Measurements from ENCODE around the gene RPS6KA5.
A peak's percentile ranks its signal among the peaks of the same experiment; 100 is the strongest.
"Not testable (repeated sequence)": the region's sequence is repeated elsewhere in the genome, so short reads cannot be mapped to it uniquely, and the experiment has no call there.

The RPS6KA5 gene

DNA sequence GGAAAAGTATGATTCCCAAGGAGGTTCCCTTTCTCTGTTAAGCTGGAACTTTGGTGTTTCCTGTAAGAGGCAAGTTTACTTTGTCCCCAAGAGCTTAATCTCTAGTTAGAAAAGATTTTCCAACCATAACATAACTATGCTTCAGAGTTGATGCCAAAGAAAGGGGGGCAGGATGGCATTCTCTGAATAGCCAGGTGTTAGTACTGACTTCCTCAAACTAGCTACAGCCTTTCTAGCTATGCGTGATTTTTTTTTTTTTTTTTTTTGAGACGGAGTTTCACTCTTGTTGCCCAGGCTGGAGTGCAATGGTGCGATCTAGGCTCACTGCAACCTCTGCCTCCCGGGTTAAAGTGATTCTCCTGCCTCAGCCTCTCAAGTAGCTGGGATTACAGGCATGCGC lies 204.3 kb downstream of the RPS6KA5 start:
- DNase-seq: not testable (repeated sequence)

DNA sequence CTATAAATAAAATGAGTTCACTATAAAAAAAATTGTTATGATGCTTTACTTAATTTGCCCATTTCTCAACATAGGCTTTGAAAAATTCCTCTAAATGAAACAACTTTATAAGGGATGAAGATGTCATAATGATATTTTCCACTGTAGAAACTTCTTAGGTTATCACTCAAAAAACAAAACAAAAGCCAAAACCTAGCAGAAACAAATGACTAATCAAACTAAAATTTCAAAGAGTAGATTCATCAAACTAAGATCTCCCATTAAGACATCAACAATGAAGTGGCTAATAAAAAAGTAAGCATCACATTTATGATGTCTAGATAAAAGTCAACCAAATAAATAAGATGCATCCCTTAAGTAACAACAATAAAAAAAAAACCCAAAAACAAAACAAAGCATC lies 207.3 kb downstream of the RPS6KA5 start:
- DNase-seq: no peak

DNA sequence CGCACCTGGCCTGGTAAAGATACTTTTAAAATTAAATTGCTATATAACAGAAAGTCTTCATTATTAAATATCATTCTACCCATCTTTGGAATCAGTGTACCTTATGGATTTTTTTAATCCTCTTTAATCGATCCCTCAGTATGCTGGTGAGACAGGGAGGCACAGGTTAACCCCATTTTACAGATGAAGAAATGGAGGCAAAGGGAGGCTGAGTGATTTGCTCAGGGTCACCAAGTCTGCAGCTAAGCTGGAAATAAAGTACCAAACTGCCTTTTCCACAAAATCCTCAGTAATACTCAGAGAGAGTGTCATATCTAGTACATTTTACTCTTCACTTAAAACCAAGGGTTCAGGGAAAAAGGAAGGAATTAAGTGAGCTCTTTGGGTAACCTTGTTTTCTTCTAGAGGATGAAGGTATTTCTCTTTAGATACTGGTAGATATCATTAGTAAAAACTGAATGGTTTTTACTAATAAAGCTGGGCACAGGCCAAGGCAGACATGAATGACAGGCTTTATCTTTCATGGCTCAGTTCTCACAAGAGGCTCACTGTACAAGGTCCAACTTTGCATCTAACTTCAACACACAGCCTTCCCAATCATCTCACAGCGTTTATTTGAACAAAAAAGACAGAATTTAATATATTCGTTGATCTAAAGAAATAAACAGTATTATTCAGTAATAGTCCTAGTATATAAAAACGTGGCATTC lies 209.0 kb downstream of the RPS6KA5 start:
- DNase-seq: no peak

DNA sequence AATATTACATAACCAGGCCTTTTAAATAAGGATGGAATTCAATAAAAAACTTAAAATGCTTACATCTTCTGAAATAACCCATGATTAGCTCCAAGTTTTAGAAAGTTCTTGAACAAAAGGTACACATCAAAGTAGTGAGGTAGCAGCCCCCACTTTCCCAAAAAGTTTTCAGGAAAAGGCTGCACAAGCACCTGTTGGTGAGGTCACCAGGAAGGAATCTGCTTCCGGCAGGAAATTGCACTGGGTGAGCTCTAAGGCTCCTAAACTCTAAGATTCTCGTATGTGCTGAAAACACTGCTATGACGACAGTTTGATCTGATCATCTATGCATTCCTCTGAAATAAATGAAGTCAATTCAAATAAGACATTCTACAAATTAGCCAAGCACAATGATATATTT lies 210.0 kb downstream of the RPS6KA5 start:
- no peak for DNase-seq

GRCh38 chr14:90849787-90850444 lies 210.5 kb downstream of the RPS6KA5 start:
- no peak for DNase-seq

- no peak for DNase-seq
Measured at GRCh38 chr14:90848944-90849731, 211.3 kb downstream of the RPS6KA5 start.

DNA sequence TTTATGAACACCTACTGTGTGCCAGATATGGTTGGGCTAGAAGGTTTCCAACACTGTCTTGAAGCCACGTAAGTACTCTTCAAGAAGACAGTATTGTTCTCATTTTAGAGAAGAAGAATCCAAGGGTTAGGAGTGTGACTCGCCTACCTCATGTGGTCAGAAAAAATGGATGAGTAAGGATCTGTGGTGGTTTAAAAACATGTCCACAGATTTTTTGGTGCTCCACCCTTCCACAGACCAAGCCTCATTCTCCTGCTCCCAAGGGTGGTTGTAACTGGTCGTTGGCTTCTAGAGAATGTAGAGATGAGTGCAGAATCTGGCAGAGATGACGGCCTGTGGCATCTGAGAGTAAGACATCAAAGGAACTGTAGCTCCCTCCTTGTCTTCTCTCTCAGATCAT lies 213.9 kb downstream of the RPS6KA5 start:
- no peak for DNase-seq

- no peak for DNase-seq
Measured at GRCh38 chr14:90844321-90844720, 216.1 kb downstream of the RPS6KA5 start.

- no peak for DNase-seq
Measured at GRCh38 chr14:90842726-90843125, 217.7 kb downstream of the RPS6KA5 start.

GRCh38 chr14:90840667-90841066 lies 219.8 kb downstream of the RPS6KA5 start:
- DNase-seq: not testable (repeated sequence)

DNA sequence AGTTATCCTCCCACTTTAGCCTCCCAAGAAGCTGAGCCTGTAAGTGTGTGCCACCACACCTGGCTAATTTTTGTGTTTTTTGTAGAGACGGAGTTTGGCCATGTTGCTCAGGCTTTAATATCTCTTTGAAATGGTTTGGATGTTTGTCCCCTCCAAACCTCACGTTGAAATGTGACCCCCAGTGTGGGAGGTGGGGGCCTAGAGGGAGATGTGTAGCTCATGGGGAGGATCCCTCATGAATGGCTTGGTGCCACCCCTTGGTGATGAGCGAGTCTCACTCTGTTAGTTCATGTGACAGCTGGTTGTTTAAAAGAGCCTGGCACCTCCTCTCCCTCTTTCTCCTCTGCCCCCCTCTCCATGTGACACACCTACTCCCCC lies 220.6 kb downstream of the RPS6KA5 start:
- DNase-seq: no peak

- no peak for DNase-seq
Measured at GRCh38 chr14:90839024-90839888, 221.2 kb downstream of the RPS6KA5 start.

DNA sequence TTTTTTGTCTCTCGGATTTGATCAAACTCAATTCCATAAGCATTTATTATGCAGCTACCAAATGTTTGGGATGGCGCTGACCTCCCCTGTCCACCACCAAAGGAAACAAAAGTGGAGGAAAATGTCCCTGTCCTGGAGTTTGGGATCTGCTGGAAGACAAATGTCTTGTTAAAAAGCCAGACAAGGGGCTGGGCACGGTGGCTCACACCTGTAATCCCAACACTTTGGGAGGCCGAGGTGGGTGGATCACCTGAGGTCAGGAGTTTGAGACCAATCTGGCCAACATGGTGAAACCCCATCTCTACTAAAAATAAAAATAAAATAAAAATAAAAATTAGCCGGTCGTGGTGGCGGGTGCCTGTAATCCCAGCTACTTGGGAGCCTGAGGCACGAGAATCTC lies 221.9 kb downstream of the RPS6KA5 start:
- DNase-seq: not testable (repeated sequence)

DNA sequence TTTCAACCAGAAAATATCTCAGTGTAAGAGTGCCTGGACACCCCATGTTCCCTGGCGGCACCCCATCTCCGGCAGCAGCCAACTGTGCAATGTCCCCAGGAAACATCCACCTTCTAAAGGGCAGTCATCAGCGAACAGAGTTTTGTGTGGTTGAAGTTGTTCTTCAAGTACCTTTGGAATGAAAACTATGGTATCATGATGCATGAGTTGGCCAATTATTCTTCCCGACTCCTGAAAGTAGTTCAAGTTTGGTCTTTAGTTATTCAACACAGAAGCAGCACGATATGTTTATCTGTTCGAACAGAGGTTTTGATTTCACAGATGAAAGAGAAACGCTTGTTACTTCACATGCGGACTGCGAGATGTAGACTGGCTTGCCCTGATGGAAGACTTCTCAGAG lies 223.1 kb downstream of the RPS6KA5 start:
- no peak for DNase-seq

DNA sequence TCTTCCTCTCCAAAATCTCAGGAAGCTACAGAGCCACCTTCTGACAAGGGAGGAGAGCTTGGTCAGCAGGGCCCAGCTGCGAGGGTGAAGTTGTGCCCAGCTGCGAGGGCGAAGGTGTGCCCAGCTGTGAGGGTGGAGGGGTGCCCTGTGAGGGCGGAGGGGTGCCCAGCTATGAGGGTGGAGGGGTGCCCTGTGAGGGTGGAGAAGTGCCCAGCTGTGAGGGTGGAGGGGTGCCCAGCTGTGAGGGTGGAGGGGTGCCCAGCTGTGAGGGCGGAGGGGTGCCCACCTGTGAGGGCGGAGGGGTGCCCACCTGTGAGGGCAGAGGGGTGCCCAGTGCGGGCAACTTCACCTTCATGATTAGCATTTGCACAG lies 223.8 kb downstream of the RPS6KA5 start:
- no peak for DNase-seq

DNA sequence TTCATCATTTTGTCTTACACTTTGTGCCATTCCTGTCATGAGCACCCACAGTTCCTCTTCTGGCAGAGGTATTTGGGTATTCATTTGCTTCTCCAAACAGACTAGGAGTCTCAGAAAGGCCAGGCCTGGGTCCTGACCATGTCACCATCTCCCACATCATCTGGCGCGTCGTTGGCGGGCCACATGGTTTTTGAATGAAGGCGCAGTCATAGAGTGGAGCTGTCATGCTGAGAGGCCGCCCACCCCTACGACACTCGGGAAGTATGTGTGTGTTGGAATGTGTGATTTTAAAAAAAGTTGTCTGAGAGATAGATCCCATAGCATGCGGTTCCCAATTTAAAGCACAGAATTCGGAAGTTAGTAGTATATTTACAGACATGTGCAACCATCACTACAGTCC lies 228.6 kb downstream of the RPS6KA5 start:
- DNase-seq: no peak

DNA sequence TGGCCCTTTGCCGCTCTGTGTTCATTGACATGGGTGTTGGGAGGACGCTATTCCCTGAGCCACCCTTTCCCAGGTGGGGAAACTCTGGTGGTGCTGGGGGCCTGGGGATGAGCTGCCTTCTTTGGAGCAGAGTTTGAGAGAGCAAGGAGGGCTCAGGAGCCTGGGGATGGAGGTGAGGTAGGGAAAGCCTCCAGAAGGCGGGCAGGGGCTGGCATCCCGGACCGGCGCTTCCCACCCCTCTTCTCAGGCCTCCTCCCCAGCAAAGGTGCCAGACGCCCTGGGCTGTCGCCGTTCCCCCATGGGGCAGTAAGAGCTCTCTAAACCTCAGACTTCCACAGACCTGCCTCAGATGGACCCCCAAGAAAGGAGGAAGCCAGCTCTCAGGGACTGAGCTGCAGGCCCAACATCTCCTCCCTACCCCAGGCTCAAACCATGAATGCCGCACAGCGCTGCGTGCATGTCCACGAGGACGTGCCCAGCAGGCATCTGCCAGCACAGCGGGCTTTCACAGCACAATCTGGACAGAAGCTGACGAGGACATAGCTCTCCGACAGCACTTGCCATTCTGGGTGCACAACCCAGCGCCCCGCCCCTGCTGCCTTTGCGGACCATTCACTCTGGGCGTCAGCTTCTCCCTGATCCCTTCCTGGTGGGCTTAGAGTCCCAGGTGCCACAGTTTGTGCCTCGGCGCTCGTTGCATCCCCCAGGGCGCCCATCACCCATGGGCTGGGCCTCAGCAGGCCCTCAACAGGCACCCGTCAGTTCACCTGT lies 229.3 kb downstream of the RPS6KA5 start:
- no peak for DNase-seq

DNA sequence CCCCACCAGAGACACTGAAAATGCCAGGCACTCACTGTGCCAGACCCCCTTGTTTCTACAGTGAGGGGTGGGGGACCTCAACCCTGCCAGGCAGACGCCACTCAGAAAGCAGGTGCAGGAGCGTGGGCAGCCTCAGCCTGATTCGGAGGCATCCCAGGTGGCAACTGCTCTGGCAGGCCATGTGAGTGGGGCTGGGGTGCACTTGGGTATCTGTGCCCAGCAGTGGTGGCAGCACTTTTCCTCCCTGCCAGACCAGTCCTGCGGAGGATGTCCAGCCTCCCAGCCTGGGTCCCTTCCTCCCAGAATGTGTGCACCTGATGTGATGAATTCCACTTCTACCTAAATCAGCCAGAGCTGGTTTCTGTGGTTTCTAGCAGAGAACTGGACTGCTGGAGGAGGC lies 230.8 kb downstream of the RPS6KA5 start:
- no peak for DNase-seq

DNA sequence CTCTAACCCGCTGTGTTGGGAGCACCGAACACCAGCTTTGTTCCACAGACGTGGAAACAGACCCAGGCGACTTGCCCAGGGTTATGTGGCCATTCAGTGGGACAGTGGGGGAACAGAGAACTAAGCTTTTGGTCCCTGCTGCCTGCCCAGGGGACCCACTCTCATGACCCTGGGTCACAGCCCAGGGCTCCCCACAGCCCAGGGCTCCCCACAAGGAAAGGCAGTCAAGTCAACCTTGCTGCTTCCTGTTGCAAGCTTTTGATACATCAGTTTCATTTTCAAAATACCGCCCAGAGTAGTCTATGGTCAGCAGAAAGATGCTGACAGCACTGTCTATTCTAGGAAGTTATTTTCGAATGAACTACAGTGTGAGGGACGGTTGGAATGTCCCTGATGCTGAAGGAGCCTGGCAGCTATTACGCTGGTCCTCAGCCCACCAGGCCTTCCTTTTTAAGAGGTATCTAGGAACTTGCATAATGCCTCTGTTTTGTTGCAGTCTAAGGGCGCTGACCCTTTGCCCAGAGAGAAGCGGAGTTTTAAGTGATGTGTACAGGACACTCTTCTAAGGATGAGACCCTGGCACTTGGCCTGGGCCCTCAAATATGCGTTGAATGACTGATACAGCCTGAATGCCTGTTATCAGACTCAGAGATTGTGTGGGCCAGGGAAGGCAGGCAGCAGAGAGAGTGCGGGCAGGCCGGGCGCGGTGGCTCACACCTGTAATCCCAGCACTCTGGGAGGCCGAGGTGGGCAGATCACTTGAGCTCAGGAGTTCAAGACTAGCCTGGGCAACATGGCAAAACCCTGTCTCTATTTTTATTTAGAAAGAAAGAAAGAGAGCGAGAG lies 231.6 kb downstream of the RPS6KA5 start:
- no peak for DNase-seq

- DNase-seq: peak; percentile 85
Measured at GRCh38 chr14:90827919-90828610, 232.4 kb downstream of the RPS6KA5 start.

DNA sequence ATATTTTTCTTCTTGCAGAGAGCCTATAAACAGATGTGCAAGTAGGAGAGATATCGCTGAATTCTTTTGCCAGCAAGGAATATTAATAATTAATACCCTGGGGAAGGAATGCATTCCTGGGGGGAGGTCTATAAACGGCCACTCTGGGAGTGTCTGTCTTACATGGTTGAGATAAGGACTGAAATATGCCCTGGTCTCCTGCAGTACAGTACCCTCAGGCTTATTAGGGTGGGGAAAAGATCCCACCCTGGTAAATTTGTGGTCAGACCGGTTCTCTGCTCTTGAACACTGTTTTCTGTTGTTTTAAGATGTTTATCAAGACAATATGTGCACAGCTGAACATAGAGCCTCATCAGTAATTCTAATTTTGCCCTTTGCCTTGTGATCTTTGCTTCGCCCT lies 236.9 kb downstream of the RPS6KA5 start:
- not testable (repeated sequence) for DNase-seq

All from NCI-H146 (cell line).